Endothelial cell (in vitro differentiated cells): Measurements from ENCODE around the gene SWSAP1. TPM values are rescaled to one million over a fixed set of nuclear protein-coding genes. Genes with fewer than 3 reads are reported as not detected.

Experiments used
- DNase-seq: peaks from one replicate; pipeline ENCODE4 v3.0.0; 2021; ENCODE audit warnings: low spot score
- H3K27ac Mint-ChIP-seq: one replicate; pipeline ENCODE4 v1.8.0; 2021; ENCODE audit warnings: mixed read lengths, inconsistent platforms; ENCODE audit not compliant: unreplicated experiment
- H3K27me3 Mint-ChIP-seq: one replicate; pipeline ENCODE4 v1.8.0; 2021; ENCODE audit warnings: mild to moderate bottlenecking, moderate library complexity, mixed read lengths, inconsistent platforms; ENCODE audit not compliant: unreplicated experiment
- H3K36me3 Mint-ChIP-seq: one replicate; pipeline ENCODE4 v1.8.0; 2021; ENCODE audit warnings: mild to moderate bottlenecking, low read depth, mixed read lengths, inconsistent platforms; ENCODE audit not compliant: unreplicated experiment
- H3K4me1 Mint-ChIP-seq: one replicate; pipeline ENCODE4 v1.8.0; 2021; ENCODE audit warnings: mild to moderate bottlenecking, mixed read lengths, inconsistent platforms; ENCODE audit not compliant: unreplicated experiment
- H3K4me3 Mint-ChIP-seq: one replicate; pipeline ENCODE4 v1.8.0; 2021; ENCODE audit warnings: mild to moderate bottlenecking, mixed read lengths, inconsistent platforms; ENCODE audit not compliant: unreplicated experiment
- H3K9me3 Mint-ChIP-seq: one replicate; pipeline ENCODE4 v1.8.0; 2021; ENCODE audit warnings: mixed read lengths, inconsistent platforms; ENCODE audit not compliant: unreplicated experiment
- CTCF ChIP-seq: fragments of 200-600 bp; sonication (generic); IDR thresholded peaks from one replicate; pipeline ENCODE4 v1.5.0; 2021; ENCODE audit warnings: antibody characterized with exemption; ENCODE audit not compliant: unreplicated experiment
- total RNA-seq: library from RNA; stranded (reverse); fragmentation: NEBNext Ultra II Directional; extraction: Animal tissue kit (Norgen Biotek cat#: 25700); gene quantifications from one replicate; pipeline ENCODE4 v1.2.1, GENCODE V29; 2021; ENCODE audit not compliant: unreplicated experiment

The SWSAP1 gene
- total RNA-seq, 1 donor from 2014 or later: 3.3 TPM

GRCh38 chr19:11416346-11417052 is 42.0 kb downstream of the SWSAP1 start:
- Mint-ChIP-seq H3K4me3 (peak overlapping the region; percentile 62), H3K36me3 (no peaks in the 10 kb centered on the region), H3K9me3 (no peaks in the 10 kb centered on the region), H3K4me1 (peaks cover 2% of the 10 kb centered on the region), H3K27me3 (peaks cover 20% of the 10 kb centered on the region), H3K27ac (no peak overlapping the region)
- TF ChIP-seq CTCF: no peak
- no peak for DNase-seq

GRCh38 chr19:11418094-11418548 is 43.7 kb downstream of the SWSAP1 start:
- peaks cover 2% of the 10 kb centered on the region for H3K4me1 Mint-ChIP-seq
- H3K27ac Mint-ChIP-seq: no peak overlapping the region
- H3K36me3 Mint-ChIP-seq: no peaks in the 10 kb centered on the region
- DNase-seq: no peak
- no peak overlapping the region for H3K4me3 Mint-ChIP-seq
- H3K27me3 Mint-ChIP-seq: peaks cover 24% of the 10 kb centered on the region
- no peaks in the 10 kb centered on the region for H3K9me3 Mint-ChIP-seq
- TF ChIP-seq CTCF: no peak

DNA sequence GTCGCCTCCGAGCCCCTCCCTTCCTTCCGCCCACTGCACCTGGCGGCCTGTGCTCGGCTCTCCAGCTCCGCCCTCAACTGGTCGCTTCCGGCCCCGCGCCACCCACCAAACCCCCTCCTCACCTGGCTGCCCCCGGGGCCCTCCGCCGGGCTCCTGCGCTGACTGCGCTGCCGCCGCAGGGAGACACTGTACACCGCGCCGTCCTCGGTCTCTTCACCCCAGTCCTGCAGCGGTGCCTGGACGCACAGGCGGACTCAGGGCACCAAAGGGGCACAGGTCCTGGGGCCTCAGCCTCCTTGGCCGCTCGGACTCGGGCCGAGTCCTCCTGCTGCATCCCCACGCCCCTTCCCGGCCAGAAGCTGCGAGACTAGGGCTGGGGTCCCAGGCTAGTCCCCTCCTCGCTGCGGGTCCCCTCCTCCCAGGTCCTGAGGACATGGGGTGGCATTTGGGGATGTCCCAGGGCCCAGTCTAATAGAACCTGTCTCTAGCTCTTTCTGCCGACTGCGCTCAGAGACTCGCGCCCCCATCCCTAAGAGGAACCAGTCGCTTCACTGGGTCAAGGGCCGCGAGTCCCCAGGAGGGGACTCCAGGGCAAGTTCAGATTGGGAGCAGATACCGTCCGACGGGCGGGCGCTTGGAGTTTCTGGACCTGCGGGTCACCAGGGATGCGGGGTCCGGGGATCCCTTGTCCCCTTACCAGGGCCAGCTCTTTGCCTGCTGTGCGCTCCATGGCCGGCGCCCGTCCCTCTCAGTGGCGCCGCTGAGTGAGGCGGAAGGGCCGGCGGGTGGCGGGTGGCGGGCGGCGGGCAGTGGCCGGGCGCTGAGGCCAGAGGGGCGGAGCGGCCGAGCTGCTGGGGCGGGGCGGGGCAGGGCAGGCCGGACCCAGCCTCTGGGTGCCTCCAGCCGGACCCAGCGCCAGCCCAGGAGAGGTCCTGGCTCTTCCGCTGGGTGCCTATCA is 44.4 kb downstream of the SWSAP1 start, which contains the start of gene RGL3:
TSS of gene RGL3 (minus strand) at position 766 of the 958 bp plus-strand sequence. CDS start at position 730, 36 bp downstream.
- Mint-ChIP-seq H3K36me3 (no peaks in the 10 kb centered on the region), H3K27ac (no peak within 1 kb of the TSS), H3K9me3 (no peaks in the 10 kb centered on the region), H3K4me3 (no peak within 1 kb of the TSS), H3K27me3 (peaks cover 25% of the 10 kb centered on the region), H3K4me1 (peaks cover 2% of the 10 kb centered on the region)
- DNase-seq: peak; percentile 40
- TF ChIP-seq CTCF: no peak

DNA sequence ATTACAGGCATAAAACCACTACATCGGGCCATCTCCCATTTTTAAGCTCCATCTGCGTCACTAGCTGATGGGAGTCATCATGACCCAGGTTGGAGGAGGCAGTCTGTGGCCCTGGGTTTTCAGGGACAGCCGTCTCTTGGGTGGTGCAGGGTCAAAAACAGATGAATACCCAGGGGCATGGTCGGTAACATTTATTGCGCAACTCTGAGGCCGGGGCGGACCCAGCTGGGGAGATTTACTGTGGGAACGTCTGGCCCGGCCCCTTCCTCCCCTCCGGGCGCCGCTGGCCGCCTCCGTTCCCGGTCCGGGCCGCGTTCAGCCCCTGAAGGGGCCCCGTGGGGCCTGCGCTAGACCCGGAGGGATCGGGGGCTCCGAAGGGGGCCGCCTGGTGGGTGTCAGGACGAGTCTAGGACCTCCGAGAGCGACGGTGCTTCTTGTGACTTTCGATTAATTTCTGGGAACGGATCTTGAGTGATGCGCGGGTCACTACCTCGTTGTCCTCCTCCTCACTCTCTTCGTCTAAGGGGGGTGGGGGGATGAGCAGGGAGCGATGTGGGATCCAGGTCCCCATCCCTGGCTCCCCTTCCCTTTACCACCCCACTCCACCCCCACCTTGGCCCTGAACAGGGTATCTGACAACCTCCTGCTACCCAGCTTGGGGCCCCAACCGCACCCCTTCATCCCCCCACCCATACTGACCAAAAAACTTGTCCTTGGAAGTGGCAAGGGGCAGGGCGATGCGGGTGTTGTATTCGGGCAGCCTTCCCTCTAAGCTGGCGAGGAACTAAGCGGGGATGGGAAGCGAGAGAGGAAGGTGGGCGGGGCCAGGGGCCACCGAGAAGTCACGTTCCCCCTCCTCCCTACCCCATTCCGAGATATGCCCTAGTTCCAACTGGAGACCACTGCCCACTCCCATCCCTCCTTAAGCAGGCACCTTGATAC is 46.2 kb downstream of the SWSAP1 start:
- Mint-ChIP-seq H3K27ac (no peak overlapping the region), H3K4me1 (peaks cover 2% of the 10 kb centered on the region), H3K4me3 (peak overlapping the region; percentile 66), H3K27me3 (peaks cover 25% of the 10 kb centered on the region), H3K9me3 (no peaks in the 10 kb centered on the region), H3K36me3 (no peaks in the 10 kb centered on the region)
- DNase-seq: no peak
- TF ChIP-seq CTCF: no peak
